DMS 273 treated with DMSO at 0.1 percent for 48 hours (cell line): Measurements from ENCODE around the gene ADGRD1.
"Not testable (repeated sequence)": the region's sequence is repeated elsewhere in the genome, so short reads cannot be mapped to it uniquely, and the experiment has no call there.

ENCODE experiments used
- DNase-seq: peaks from one replicate; lab custom pipeline; 2025; lab: John Stamatoyannopoulos, UW

Gene ADGRD1

GRCh38 chr12:130937546-130937945 lies 16.2 kb upstream of the ADGRD1 start:
- DNase-seq, result not testable (repeated sequence)

GRCh38 chr12:130938186-130938585 lies 15.5 kb upstream of the ADGRD1 start:
- no peak for DNase-seq

- no peak for DNase-seq
These were observed 8.8 kb upstream of the ADGRD1 start for GRCh38 chr12:130944878-130945277.

GRCh38 chr12:130945786-130946492 lies 7.8 kb upstream of the ADGRD1 start:
- DNase-seq, result no peak

- no peak for DNase-seq
These were observed 6.6 kb upstream of the ADGRD1 start for GRCh38 chr12:130947028-130947613.

- no peak for DNase-seq
These were observed 5.6 kb upstream of the ADGRD1 start for GRCh38 chr12:130948136-130948535.

- DNase-seq, result no peak
These were observed 5.0 kb upstream of the ADGRD1 start for GRCh38 chr12:130948751-130949150.

- no peak for DNase-seq
These were observed 3.9 kb upstream of the ADGRD1 start for GRCh38 chr12:130949806-130950205.

- DNase-seq, result no peak
These were observed 2.1 kb upstream of the ADGRD1 start for GRCh38 chr12:130951636-130952035.

- DNase-seq, result no peak
These were observed 1.3 kb upstream of the ADGRD1 start for GRCh38 chr12:130952171-130952954.

GRCh38 chr12:130954544-130954831 lies 781 bp downstream of the ADGRD1 start:
- no peak for DNase-seq

GRCh38 chr12:130955238-130955816 lies 1.6 kb downstream of the ADGRD1 start:
- no peak for DNase-seq

GRCh38 chr12:130956009-130956408 lies 2.3 kb downstream of the ADGRD1 start:
- DNase-seq, result no peak

- no peak for DNase-seq
These were observed 3.0 kb downstream of the ADGRD1 start for GRCh38 chr12:130956456-130957303.

- no peak for DNase-seq
These were observed 3.6 kb downstream of the ADGRD1 start for GRCh38 chr12:130957304-130957621.

GRCh38 chr12:130958557-130959140 lies 4.9 kb downstream of the ADGRD1 start:
- DNase-seq, result no peak

GRCh38 chr12:130959632-130960031 lies 5.9 kb downstream of the ADGRD1 start:
- DNase-seq, result no peak

GRCh38 chr12:130960058-130960457 lies 6.4 kb downstream of the ADGRD1 start:
- no peak for DNase-seq

GRCh38 chr12:130960787-130961186 lies 7.1 kb downstream of the ADGRD1 start:
- no peak for DNase-seq

GRCh38 chr12:130961921-130962451 lies 8.3 kb downstream of the ADGRD1 start:
- DNase-seq, result no peak

GRCh38 chr12:130965214-130965613 lies 11.5 kb downstream of the ADGRD1 start:
- DNase-seq, result no peak

- DNase-seq, result no peak
These were observed 12.0 kb downstream of the ADGRD1 start for GRCh38 chr12:130965668-130966067.
